Common myeloid progenitor, CD34-positive (primary cell): ENCODE measurements around the gene PARP11.

Source experiments
- CTCF ChIA-PET: fragments of 350-600 bp; sonication (Branson Sonifier 250); formaldehyde crosslinking; loops from one replicate; lab custom pipeline; 2021; ENCODE audit warnings: antibody characterized with exemption; lab: Charles Lee
- POLR2A ChIA-PET: fragments of 350-600 bp; sonication (Branson Sonifier 250); formaldehyde crosslinking; loops from one replicate; lab custom pipeline; 2021; ENCODE audit warnings: antibody characterized with exemption; lab: Charles Lee
- DNase-seq, 3 donors: peaks; one replicate each; pipeline versions ENCODE4 v3.0.0 to v3.0.0-alpha.2; 2013
- H3K27ac ChIP-seq, 2 experiments: 1 replicate in 1 of 2; 2 replicates in 1 of 2; pipeline ENCODE4 v1.7.0; 2013; ENCODE audit warnings: inconsistent platforms in 2 of 2, low read length in 2 of 2, mild to moderate bottlenecking in 2 of 2, low read depth in 1 of 2, moderate library complexity in 1 of 2; ENCODE audit not compliant: severe bottlenecking in 2 of 2, insufficient read depth in 1 of 2, poor library complexity in 1 of 2
- H3K27me3 ChIP-seq, 5 experiments: replicated peaks in 2 of 5; 1 replicate in 3 of 5; 2 replicates in 2 of 5; pipeline versions ENCODE4 v1.6.1 to v1.7.0; 2013; ENCODE audit warnings: low read length in 4 of 5, mild to moderate bottlenecking in 2 of 5, moderate library complexity in 2 of 5, inconsistent platforms in 1 of 5; ENCODE audit not compliant: insufficient read depth in 5 of 5, control insufficient read depth in 4 of 5
- H3K36me3 ChIP-seq, 4 experiments: 1 replicate in 2 of 4; 2 replicates in 2 of 4; pipeline versions ENCODE4 v1.6.1 to v1.7.0; 2013; ENCODE audit warnings: low read length in 3 of 4, control low read depth in 1 of 4, mild to moderate bottlenecking in 1 of 4; ENCODE audit not compliant: control insufficient read depth in 4 of 4, insufficient read depth in 4 of 4
- H3K4me1 ChIP-seq, 4 experiments: 1 replicate in 3 of 4; 2 replicates in 1 of 4; pipeline versions ENCODE4 v1.6.1 to v1.7.1; 2013; ENCODE audit warnings: low read length in 3 of 4, mild to moderate bottlenecking in 3 of 4, control low read depth in 1 of 4, inconsistent platforms in 1 of 4, moderate library complexity in 1 of 4; ENCODE audit not compliant: control insufficient read depth in 4 of 4, insufficient read depth in 4 of 4; ENCODE audit errors: control extremely low read depth in 1 of 4
- H3K4me3 ChIP-seq, 7 experiments: 1 replicate in 4 of 7; 2 replicates in 3 of 7; pipeline versions ENCODE4 v1.5.1 to v1.7.0; 2013; ENCODE audit warnings: mild to moderate bottlenecking in 7 of 7, low read length in 6 of 7, moderate library complexity in 6 of 7, inconsistent platforms in 2 of 7, low read depth in 2 of 7, control low read depth in 1 of 7; ENCODE audit not compliant: insufficient read depth in 4 of 7, control insufficient read depth in 1 of 7; ENCODE audit errors: extremely low read depth in 1 of 7
- H3K9me3 ChIP-seq, 5 experiments: 1 replicate in 4 of 5; 2 replicates in 1 of 5; pipeline versions ENCODE4 v1.6.1 to v1.7.1; 2013; ENCODE audit warnings: low read length in 4 of 5, mild to moderate bottlenecking in 2 of 5, inconsistent platforms in 1 of 5, low read depth in 1 of 5, moderate library complexity in 1 of 5; ENCODE audit not compliant: control insufficient read depth in 4 of 5, insufficient read depth in 2 of 5; ENCODE audit errors: control extremely low read depth in 1 of 5
- WGBS: methylation state at CpG from one replicate; pipeline ENCODE4 v1.1.5; 2013; ENCODE audit not compliant: insufficient coverage; 5-methylcytosine and 5-hydroxymethylcytosine counted together

The PARP11 gene

GRCh38 chr12:3768911-3769447, 104.2 kb downstream of the PARP11 start:
- Histone ChIP-seq H3K27ac (no peak overlapping the region), H3K4me3 (no peak overlapping the region), H3K9me3 (no peaks in the 10 kb centered on the region), H3K27me3 (peaks cover 0 to 2% (median 0%) of the 10 kb centered on the region in 5 experiments), H3K36me3 (no peaks in the 10 kb centered on the region), H3K4me1 (no peaks in the 10 kb centered on the region)
- CTCF ChIA-PET: interaction anchor here (1.6 kb wide), 1 partner anchor 102 kb away, joined by 3 read pairs; no protein-coding TSS in a partner anchor
- DNase-seq: no peak
- WGBS: 100% methylated on average over 3 of the region's 3 CpGs
- POLR2A ChIA-PET: no interaction called here

GRCh38 chr12:3761116-3761735, 112.0 kb downstream of the PARP11 start:
- WGBS: 100% methylated on average over 7 of the region's 7 CpGs
- no peaks in the 10 kb centered on the region for H3K4me1 ChIP-seq
- ChIA-PET CTCF (no interaction called here), POLR2A (no interaction called here)
- no peak overlapping the region for H3K27ac ChIP-seq
- H3K9me3 ChIP-seq: no peaks in the 10 kb centered on the region
- no peaks in the 10 kb centered on the region for H3K36me3 ChIP-seq
- no peak overlapping the region for H3K4me3 ChIP-seq
- no peak for DNase-seq
- no peaks in the 10 kb centered on the region for H3K27me3 ChIP-seq

GRCh38 chr12:3759878-3760277, 113.3 kb downstream of the PARP11 start:
- DNase-seq: peak in 2 of 3 donors; percentile 11 to 41
- CTCF ChIA-PET: no interaction called here
- Histone ChIP-seq H3K27me3 (no peaks in the 10 kb centered on the region), H3K36me3 (no peaks in the 10 kb centered on the region), H3K4me1 (no peaks in the 10 kb centered on the region), H3K27ac (no peak overlapping the region), H3K9me3 (no peaks in the 10 kb centered on the region), H3K4me3 (no peak overlapping the region)
- WGBS: 34% methylated on average over 2 of the region's 2 CpGs
- POLR2A ChIA-PET: no interaction called here
